Heart right ventricle (tissue), 16 donors: ENCODE results near the gene GPR139. TPM values are rescaled to one million over a fixed set of nuclear protein-coding genes. Genes with fewer than 3 reads are reported as not detected.

ENCODE experiments used
- ATAC-seq, 8 donors: fragments of 200-7000 bp; cut with Tn5 transposase; one replicate each; pipeline ENCODE4 v1.9.1; 2020; ENCODE audit warnings: mild to moderate bottlenecking in 8 of 8, moderate library complexity in 8 of 8, moderate number of reproducible peaks in 1 of 8
- DNase-seq, 2 donors: peaks; one replicate each; pipeline ENCODE4 v3.0.0-alpha.2; 2020
- H3K27ac ChIP-seq, 10 donors: fragments of 200-600 bp; sonication (generic) in 2 of 10; one replicate each; pipeline versions ENCODE4 v1.5.0 to v1.8.0; 2020 to 2022; ENCODE audit warnings: mild to moderate bottlenecking in 3 of 10
- H3K27me3 ChIP-seq, 7 donors: fragments of 200-600 bp; one replicate each; pipeline ENCODE4 v1.8.0; 2021 to 2022; ENCODE audit warnings: mild to moderate bottlenecking in 2 of 7
- H3K36me3 ChIP-seq, 9 donors: fragments of 200-600 bp; sonication (generic) in 1 of 9; one replicate each; pipeline versions ENCODE4 v1.5.0 to v1.8.0; 2020 to 2022; ENCODE audit warnings: mild to moderate bottlenecking in 2 of 9
- H3K4me1 ChIP-seq, 9 donors: fragments of 200-600 bp; sonication (generic) in 1 of 9; one replicate each; pipeline versions ENCODE4 v1.5.0 to v1.8.0; 2020 to 2022; ENCODE audit warnings: mild to moderate bottlenecking in 4 of 9
- H3K4me3 ChIP-seq, 10 donors: fragments of 200-600 bp; sonication (generic) in 2 of 10; one replicate each; pipeline versions ENCODE4 v1.5.0 to v1.8.0; 2020 to 2022; ENCODE audit warnings: mild to moderate bottlenecking in 7 of 10, moderate library complexity in 2 of 10
- H3K9me3 ChIP-seq, 11 donors: fragments of 200-600 bp in 10 of 11; sonication (generic) in 2 of 11; one replicate each; pipeline versions ENCODE4 v1.5.0 to v1.8.0; 2013 to 2022; ENCODE audit warnings: mild to moderate bottlenecking in 2 of 11, control low read depth in 1 of 11, moderate library complexity in 1 of 11
- CTCF ChIP-seq, 9 donors: fragments of 200-600 bp; sonication (generic) in 2 of 9; IDR thresholded peaks; one replicate each; pipeline versions ENCODE4 v1.5.0 to v1.8.0; 2021 to 2022; ENCODE audit warnings: antibody characterized with exemption in 9 of 9, mild to moderate bottlenecking in 5 of 9, moderate library complexity in 1 of 9
- WGBS, 2 donors: extraction: QIAGEN DNeasy Blood & Tissue Kit; methylation state at CpG; one replicate each; pipeline ENCODE4 v1.1.7; 2013; ENCODE audit warnings: inconsistent platforms in 1 of 2; 5-methylcytosine and 5-hydroxymethylcytosine counted together
- intact Hi-C, 10 donors: fragments of 100-400 bp; cut with DNase I; formaldehyde crosslinking; loops; one replicate each; pipeline versions ENCODE4 v1.11.1 to v1.14.2; 2022
- polyA plus RNA-seq, 2 donors: library from polyadenylated mRNA; stranded (reverse); fragments of 200-250 nt; gene quantifications; one replicate each; pipeline ENCODE4 v1.2.3, GENCODE V29; 2013
- total RNA-seq, 10 donors: library from RNA; stranded (reverse); fragmentation: NEBNext Ultra II Directional in 3 of 10; extraction: Animal tissue kit (Norgen Biotek cat#: 25700) in 3 of 10; gene quantifications; one replicate each; pipeline versions ENCODE4 v1.2.1 to v1.2.4, GENCODE V29; 2021 to 2023
- donor health status: Arrhythmogenic right ventricular cardiomyopathy.
- donor health status: ischemic (EF 13 %, LVEDD 7.1; RV severe dilation, severe dysfunction).
- donor health status: healthy with polysubstance abuse.
- donor health status: DM: no; HTN: yes; CAD: no.
- donor health status: DM: no; HTN: no; CAD: no.
- donor health status: ischemic (EF 25% LVEDD 6.9; RV normal size, moderate dysfunction).
- donor health status: ischemic (EF 25% LVEDD 5.7; RV mildly dilated, moderate dysfunction).
- donor health status: healthy.
- donor health status: DM: yes; HTN: yes; CAD: no.
- donor health status: Ischemic cardiomyopathy.
- donor health status: ischemic (EF 35%, LVEDD 5.7; RV mildly dilated, moderate dysfunction).
- donor health status: nonischemic (EF 11% LVEDD 7.7; RV severe dilation, severe dysfunction).
- donor health status: DM: yes; HTN: yes; CAD: no.
- donor health status: PGD.
- donor health status: ischemic (EF 29% LVEDD 5.4; RV normal size, mild dysfunction).
- donor health status: nonischemic (EF 23%, LVEDD 6.1; RV moderate dilation, normal function).

GPR139 gene
- total and polyA plus RNA-seq, 12 donors = not detected

GRCh38 chr16:20099375-20099774 lies 25.7 kb upstream of the GPR139 start:
- H3K27ac ChIP-seq = no peak overlapping the region
- DNase-seq = no peak
- intact Hi-C loops = loop anchor here in 1 of 10 donors (5.0 kb wide), 1 partner anchor 767 kb away; no protein-coding TSS in a partner anchor
- H3K9me3 ChIP-seq = peaks cover 0 to 4% (median 0%) of the 10 kb centered on the region in 11 donors
- TF ChIP-seq CTCF (IDR thresholded peaks at IDR 0.05) = no peak
- H3K36me3 ChIP-seq = no peaks in the 10 kb centered on the region
- peaks cover 0 to 16% (median 4%) of the 10 kb centered on the region in 7 donors for H3K27me3 ChIP-seq
- no peak for ATAC-seq
- no peak overlapping the region for H3K4me3 ChIP-seq
- WGBS, 2 donors = 62 to 63% methylated on average over 4 of the region's 4 CpGs
- no peaks in the 10 kb centered on the region for H3K4me1 ChIP-seq

GRCh38 chr16:20094157-20094556 lies 20.5 kb upstream of the GPR139 start:
- peaks cover 0 to 9% (median 0%) of the 10 kb centered on the region in 11 donors for H3K9me3 ChIP-seq
- WGBS, 2 donors = 37 to 49% methylated on average over 3 of the region's 3 CpGs
- no peaks in the 10 kb centered on the region for H3K36me3 ChIP-seq
- intact Hi-C loops = no loop called here
- H3K27ac ChIP-seq = no peak overlapping the region
- no peak overlapping the region for H3K4me3 ChIP-seq
- no peak for TF ChIP-seq CTCF (IDR thresholded peaks at IDR 0.05)
- H3K27me3 ChIP-seq = peaks cover 0 to 30% (median 7%) of the 10 kb centered on the region in 7 donors
- ATAC-seq (no peak), DNase-seq (no peak)
- H3K4me1 ChIP-seq = no peaks in the 10 kb centered on the region

- 47 to 49% methylated on average over 3 of the region's 3 CpGs for WGBS, 2 donors
- H3K4me1 ChIP-seq = no peaks in the 10 kb centered on the region
- no peak overlapping the region for H3K27ac ChIP-seq
- intact Hi-C loops = no loop called here
- TF ChIP-seq CTCF (IDR thresholded peaks at IDR 0.05) = no peak
- H3K36me3 ChIP-seq = no peaks in the 10 kb centered on the region
- ATAC-seq = no peak
- H3K27me3 ChIP-seq = peaks cover 0 to 49% (median 0%) of the 10 kb centered on the region in 7 donors
- no peak for DNase-seq
- no peak overlapping the region for H3K4me3 ChIP-seq
- peaks cover 0 to 9% (median 0%) of the 10 kb centered on the region in 11 donors for H3K9me3 ChIP-seq
Observed at GRCh38 chr16:20089246-20089965, 15.7 kb upstream of the GPR139 start.

GRCh38 chr16:20084624-20085226 lies 11.0 kb upstream of the GPR139 start:
- intact Hi-C loops = no loop called here
- H3K4me1 ChIP-seq = no peaks in the 10 kb centered on the region
- DNase-seq = no peak
- TF ChIP-seq CTCF (IDR thresholded peaks at IDR 0.05) = no peak
- no peak overlapping the region for H3K27ac ChIP-seq
- H3K36me3 ChIP-seq = no peaks in the 10 kb centered on the region
- H3K4me3 ChIP-seq = no peak overlapping the region
- peaks cover 0 to 73% (median 8%) of the 10 kb centered on the region in 7 donors for H3K27me3 ChIP-seq
- H3K9me3 ChIP-seq = peaks cover 0 to 3% (median 0%) of the 10 kb centered on the region in 11 donors
- ATAC-seq = no peak
- 43 to 52% methylated on average over 6 of the region's 6 CpGs for WGBS, 2 donors
